HepG2 (cell line): ENCODE data around the gene CCNL1. TPM values are rescaled to one million over a fixed set of nuclear protein-coding genes. Genes with fewer than 3 reads are reported as not detected.

Experiments used
- EZH2 ChIP-seq: conservative IDR thresholded peaks from 2 replicates; pipeline ENCODE4 v1.6.1; 2012; ENCODE audit warnings: mild to moderate bottlenecking, low read depth, low read length, moderate library complexity
- FOSL2 ChIP-seq: sonication (generic); formaldehyde crosslinking; IDR thresholded peaks from 2 replicates; pipeline ENCODE4 v1.4.0; 2020; ENCODE audit warnings: missing genetic modification reagents
- GPBP1L1 ChIP-seq: sonication (generic); formaldehyde crosslinking; IDR thresholded peaks from 2 replicates; pipeline ENCODE4 v1.5.0; 2020; ENCODE audit warnings: mild to moderate bottlenecking, missing genetic modification reagents
- MEIS1 ChIP-seq: sonication (generic); formaldehyde crosslinking; IDR thresholded peaks from 2 replicates; pipeline ENCODE4 v1.9.0; 2021; ENCODE audit warnings: mild to moderate bottlenecking, missing genetic modification reagents, moderate library complexity, borderline replicate concordance
- RXRA ChIP-seq: sonication (generic); formaldehyde crosslinking; IDR thresholded peaks from 2 replicates; pipeline ENCODE4 v1.5.1; 2020; ENCODE audit warnings: missing genetic modification reagents
- SP1 ChIP-seq, 2 experiments: fragments of 450-650 bp in 1 of 2; sonication (generic) in 1 of 2; formaldehyde crosslinking in 1 of 2; IDR thresholded peaks; 2 replicates each; pipeline versions ENCODE4 v1.4.0 to v1.6.1; 2016 to 2020; ENCODE audit warnings: missing genetic modification reagents in 1 of 2
- STAT5B ChIP-seq: sonication (generic); formaldehyde crosslinking; IDR thresholded peaks from 2 replicates; pipeline ENCODE4 v1.4.0; 2020; ENCODE audit warnings: missing genetic modification reagents
- TBL1XR1 ChIP-seq: fragments of 150-350 bp; IDR thresholded peaks from 2 replicates; pipeline ENCODE4 v1.6.1; 2014; ENCODE audit warnings: borderline replicate concordance, low read length; ENCODE audit not compliant: partially characterized antibody
- THAP9 ChIP-seq: sonication (generic); formaldehyde crosslinking; IDR thresholded peaks from 2 replicates; pipeline ENCODE4; 2020; ENCODE audit warnings: missing genetic modification reagents, mild to moderate bottlenecking, borderline replicate concordance
- ZHX1 ChIP-seq: sonication (generic); formaldehyde crosslinking; IDR thresholded peaks from 2 replicates; pipeline ENCODE4 v1.8.1; 2022; ENCODE audit warnings: low read depth, mild to moderate bottlenecking, missing genetic modification reagents
- ZKSCAN1 ChIP-seq: fragments of 150-350 bp; IDR thresholded peaks from 2 replicates; pipeline ENCODE4 v1.6.1; 2014; ENCODE audit warnings: low read length
- ZNF224 ChIP-seq: sonication (generic); formaldehyde crosslinking; IDR thresholded peaks from 2 replicates; pipeline ENCODE4 v1.5.0; 2020; ENCODE audit warnings: mild to moderate bottlenecking, missing genetic modification reagents
- ZNF496 ChIP-seq: sonication (generic); formaldehyde crosslinking; IDR thresholded peaks from 2 replicates; pipeline ENCODE4 v1.8.1; 2023; ENCODE audit warnings: mild to moderate bottlenecking, moderate library complexity, missing genetic modification reagents; ENCODE audit not compliant: insufficient replicate concordance
- ZNF546 ChIP-seq: sonication (generic); formaldehyde crosslinking; conservative IDR thresholded peaks from 2 replicates; pipeline ENCODE4 v1.8.1; 2023; ENCODE audit warnings: mild to moderate bottlenecking, missing genetic modification reagents
- ZNF687 ChIP-seq: sonication (generic); formaldehyde crosslinking; IDR thresholded peaks from 2 replicates; pipeline ENCODE4 v1.5.1; 2020; ENCODE audit warnings: mild to moderate bottlenecking, missing genetic modification reagents, moderate library complexity
- ZNF703 ChIP-seq: sonication (generic); formaldehyde crosslinking; IDR thresholded peaks from 2 replicates; pipeline ENCODE4 v1.5.1; 2020; ENCODE audit warnings: missing genetic modification reagents, mild to moderate bottlenecking, moderate library complexity, borderline replicate concordance
- ZNF780A ChIP-seq: sonication (generic); formaldehyde crosslinking; IDR thresholded peaks from 2 replicates; pipeline ENCODE4 v1.8.0; 2022; ENCODE audit warnings: mild to moderate bottlenecking, missing genetic modification reagents, moderate library complexity
- polyA plus RNA-seq, 8 experiments: library from polyadenylated mRNA; depleted of rRNA in 3 of 8; stranded (reverse) in 7 of 8; unstranded in 1 of 8; fragments of >200 nt; fragmentation: Illumina TruSeq in 4 of 8; extraction: Trizol in 4 of 8; gene quantifications; 2 replicates each; pipeline versions ENCODE4 v1.2.1 to v1.2.3, GENCODE V29; 2011 to 2016; ENCODE audit warnings: low read depth in 4 of 8, missing spikeins in 1 of 8, mixed read lengths in 1 of 8; ENCODE audit not compliant: insufficient read depth in 1 of 8
- total RNA-seq, 5 experiments: library from RNA; depleted of rRNA; stranded (reverse); fragments of >200 nt; fragmentation: Illumina TruSeq; extraction: Trizol; gene quantifications; 2 replicates each; pipeline ENCODE4 v1.2.3, GENCODE V29; 2016; ENCODE audit warnings: low read depth in 1 of 5

Gene CCNL1
- total and polyA plus RNA-seq, 2 of the 13 experiments (the other 11 are each of a cell fraction or from before 2014, with no cell fraction given), result 151 to 303 TPM

DNA sequence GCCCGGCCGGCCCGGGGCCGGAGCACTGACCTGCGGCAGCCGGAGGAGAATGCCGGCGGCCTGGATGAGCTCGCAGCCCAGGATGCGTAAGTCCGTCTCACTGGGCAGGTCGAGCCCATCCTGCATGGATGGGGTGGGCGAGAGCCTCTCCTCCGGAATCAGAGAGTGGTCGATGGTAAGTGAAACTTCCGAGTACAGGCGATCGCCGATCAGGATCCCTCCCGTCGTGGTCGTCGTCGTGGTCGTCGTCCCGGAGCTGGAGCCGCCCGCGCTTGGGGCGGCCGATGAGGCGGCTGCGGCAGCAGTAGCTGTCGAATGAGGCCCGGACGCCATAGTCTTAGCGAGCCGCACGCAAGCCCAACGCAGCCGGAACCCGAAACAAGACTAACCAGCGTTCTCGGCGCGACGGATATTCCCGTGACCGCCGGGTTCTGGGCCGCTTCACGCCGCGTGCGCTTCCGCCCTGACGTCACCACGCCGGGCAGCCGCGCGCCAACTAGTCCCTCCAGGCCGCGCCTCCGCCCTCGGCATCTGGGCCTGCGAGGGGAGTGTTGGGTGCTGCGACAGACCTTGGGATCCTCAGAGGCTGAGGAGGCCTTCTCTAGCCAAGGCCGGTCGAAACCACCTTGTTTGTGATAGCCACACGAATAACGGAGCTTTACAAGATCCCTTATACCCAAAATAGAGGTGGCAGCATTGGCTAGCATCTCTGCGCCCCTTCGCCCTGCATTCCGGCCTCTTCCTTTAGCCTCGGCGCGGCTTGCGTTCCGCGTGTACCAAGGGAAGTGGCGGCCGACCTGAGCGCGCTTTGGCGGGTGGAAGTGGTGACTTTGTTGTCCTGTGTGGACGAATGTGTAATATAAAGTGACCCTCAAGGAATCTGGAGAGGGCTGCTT, at the start of gene CCNL1 (continued):
- peak; percentile 98 for TF ChIP-seq ZNF687 (CRISPR knock-in tag)
- peak; percentile 89 for TF ChIP-seq STAT5B (CRISPR knock-in tag)
- peak; percentile 88; the same call in 1 of the 2 replicates for TF ChIP-seq ZNF703 (CRISPR knock-in tag)
- TF ChIP-seq FOSL2 (CRISPR knock-in tag), result peak; percentile 84
- peak; percentile 87 for TF ChIP-seq RXRA (CRISPR knock-in tag)
- TF ChIP-seq SP1 (IDR thresholded peaks at IDR 0.05), result no peak
- peak; percentile 95 for TF ChIP-seq SP1 (CRISPR knock-in tag; IDR thresholded peaks at IDR 0.05)
- TF ChIP-seq ZNF224, result peak; percentile 78; the same call in 1 of the 2 replicates
- peak; percentile 87 for TF ChIP-seq TBL1XR1
- no peak for TF ChIP-seq GPBP1L1 (CRISPR knock-in tag)
- no peak for TF ChIP-seq ZKSCAN1
- TF ChIP-seq ZHX1 (CRISPR knock-in tag), result peak; percentile 96; the same call in 1 of the 2 replicates
- peak; percentile 98 for TF ChIP-seq ZNF780A (CRISPR knock-in tag)
- TF ChIP-seq MEIS1, result peak; percentile 46
- no peak for TF ChIP-seq EZH2
- no peak for TF ChIP-seq ZNF546 (CRISPR knock-in tag)
- TF ChIP-seq ZNF496 (CRISPR knock-in tag), result no peak
- peak; percentile 94 for TF ChIP-seq THAP9 (CRISPR knock-in tag)
